SHP77 (cell line): Measurements from ENCODE around the gene EXOC6B.

Source experiments
- DNase-seq, 2 experiments: peaks; one replicate each; lab custom pipeline; 2025; lab: John Stamatoyannopoulos, UW

The EXOC6B gene

GRCh38 chr2:72166279-72166678, 659.6 kb downstream of the EXOC6B start:
- no peak for DNase-seq

GRCh38 chr2:72165792-72166191, 660.0 kb downstream of the EXOC6B start:
- no peak for DNase-seq

DNA sequence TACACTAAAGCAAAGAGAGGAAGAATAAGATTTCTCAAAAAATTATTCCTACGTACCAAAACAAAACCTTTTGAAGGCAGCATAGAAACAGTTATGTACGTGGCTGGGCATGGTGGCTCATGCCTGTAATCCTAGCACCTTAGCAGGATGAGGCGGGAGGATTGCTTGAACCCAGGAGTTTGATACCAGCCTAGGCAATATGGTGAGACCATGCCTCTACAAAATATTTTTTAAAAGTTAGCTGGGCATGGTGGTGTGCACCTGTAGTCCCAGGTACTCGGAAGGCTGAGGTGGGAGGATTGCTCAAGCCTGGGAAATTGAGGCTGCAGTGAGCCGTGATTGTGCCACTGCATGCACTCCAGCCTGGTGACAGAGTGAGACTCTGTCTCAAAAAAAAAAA, 663.3 kb downstream of the EXOC6B start:
- DNase-seq: no peak

GRCh38 chr2:72159211-72159993, 666.4 kb downstream of the EXOC6B start:
- DNase-seq: no peak

- no peak for DNase-seq
Observed at GRCh38 chr2:72157871-72158771, 667.7 kb downstream of the EXOC6B start.

DNA sequence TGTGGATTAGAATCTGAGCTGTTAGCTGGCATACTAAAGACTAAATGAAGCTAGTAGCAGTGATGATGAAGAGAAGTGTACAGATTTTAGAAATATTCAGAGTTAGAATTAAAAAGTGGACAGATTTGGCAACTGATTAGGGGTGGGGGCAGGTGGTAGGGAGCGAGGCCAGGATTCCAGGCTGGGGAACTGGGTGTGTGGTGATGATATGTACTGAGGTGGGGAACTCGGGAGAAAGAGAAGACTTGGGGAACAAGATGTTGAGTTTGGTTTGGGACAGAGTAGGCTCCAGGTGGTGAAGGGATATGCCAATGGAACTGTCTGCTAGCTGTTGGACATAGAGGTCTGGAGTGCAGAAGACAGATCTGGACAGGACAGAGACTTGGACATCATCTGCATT, 669.0 kb downstream of the EXOC6B start:
- DNase-seq: no peak

- DNase-seq: no peak
Observed at GRCh38 chr2:72155737-72156136, 670.1 kb downstream of the EXOC6B start.

DNA sequence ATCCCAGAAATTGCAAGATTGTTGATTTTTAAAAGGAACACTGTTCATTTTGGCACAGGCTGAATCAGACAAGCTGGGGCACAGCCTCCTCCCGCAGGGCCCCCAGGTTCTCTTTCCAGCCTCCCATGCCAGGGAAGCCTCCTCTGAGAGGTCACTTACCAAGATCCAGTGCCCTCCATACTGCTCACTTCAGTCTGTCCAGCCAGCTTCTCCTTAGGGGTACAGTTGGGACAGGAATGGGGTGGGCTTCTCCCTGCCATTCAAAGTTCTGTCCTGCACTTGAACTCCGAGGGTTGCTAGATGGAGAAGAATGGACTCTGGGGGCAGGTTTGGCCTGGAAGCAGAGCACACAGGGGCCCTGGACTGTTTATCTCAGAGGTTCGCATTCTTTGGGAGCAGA, 670.7 kb downstream of the EXOC6B start:
- no peak for DNase-seq

GRCh38 chr2:72154386-72154975, 671.4 kb downstream of the EXOC6B start:
- DNase-seq: no peak

DNA sequence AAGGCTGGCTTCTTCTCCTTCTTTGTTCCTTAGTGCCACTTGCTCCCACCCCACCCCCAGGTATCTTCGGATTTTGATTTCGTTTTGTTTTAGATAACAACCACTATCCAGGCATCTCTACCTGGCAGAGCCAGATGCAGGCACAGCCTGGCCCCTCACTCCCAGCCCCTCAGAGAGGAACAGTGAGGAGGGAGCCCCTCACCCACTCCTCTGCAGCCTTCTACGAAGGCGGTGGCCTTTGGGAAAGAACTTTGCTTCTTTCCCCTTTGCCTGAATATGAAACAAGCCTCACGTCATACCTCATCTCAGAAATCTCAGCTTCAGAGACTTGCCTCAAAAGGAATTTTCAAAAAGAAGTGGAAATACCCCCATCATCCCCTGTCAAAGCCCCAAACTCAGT, 671.9 kb downstream of the EXOC6B start:
- no peak for DNase-seq

GRCh38 chr2:72153026-72153791, 672.6 kb downstream of the EXOC6B start:
- DNase-seq: no peak

DNA sequence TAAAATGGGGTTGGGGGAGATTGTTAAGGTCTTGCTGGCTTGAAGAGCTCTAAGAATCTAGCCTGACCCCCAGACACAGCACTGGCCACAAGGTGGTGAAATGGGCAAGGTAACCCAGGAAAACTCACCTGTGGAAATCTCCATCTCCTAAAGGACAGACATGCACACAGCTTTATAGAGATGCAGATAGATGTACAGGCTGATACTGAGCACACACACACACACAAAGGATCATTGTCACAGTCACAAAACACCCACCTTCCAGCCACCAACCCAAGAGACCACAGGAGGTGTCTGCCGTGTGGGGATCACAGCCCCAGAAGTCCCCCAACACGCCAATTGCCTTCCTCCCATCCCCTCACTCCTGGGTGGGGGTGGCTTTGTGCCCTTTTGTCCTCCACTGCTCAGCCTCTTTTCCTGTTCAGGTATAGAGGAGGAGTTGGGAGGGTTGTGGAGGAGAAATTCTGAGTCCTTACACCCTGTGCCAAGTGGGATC, 674.9 kb downstream of the EXOC6B start:
- no peak for DNase-seq

- DNase-seq: peak; percentile 70 to 75
Observed at GRCh38 chr2:72150157-72150860, 675.5 kb downstream of the EXOC6B start.

DNA sequence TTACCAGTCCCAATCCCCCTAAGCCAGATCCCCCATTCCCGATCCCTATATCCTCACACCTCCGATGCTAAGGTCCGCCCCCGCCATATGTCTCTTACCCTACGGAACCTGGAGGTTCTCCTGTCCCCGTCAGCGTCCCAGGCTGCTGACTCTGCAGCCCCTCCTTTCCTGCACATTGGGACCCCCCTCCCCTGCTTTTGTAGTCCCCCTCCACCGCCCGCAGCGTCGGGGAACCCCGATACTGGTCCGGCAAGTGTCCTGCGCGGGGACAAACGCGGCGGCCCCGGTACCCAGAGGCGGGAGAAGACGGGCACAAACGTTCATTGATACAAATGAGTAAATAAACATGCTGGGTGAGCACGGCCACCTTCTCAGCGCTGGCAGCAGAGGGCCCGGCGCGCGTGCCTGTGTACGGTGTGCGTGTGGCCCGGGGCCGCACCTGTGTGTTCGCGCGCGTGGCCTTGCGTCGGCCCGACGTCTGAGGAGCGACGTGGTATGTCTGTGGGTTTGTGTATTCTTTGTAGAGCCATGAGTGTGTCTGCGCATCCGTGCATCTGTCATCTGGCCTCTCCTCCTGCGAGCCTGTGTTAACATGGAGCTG, 676.2 kb downstream of the EXOC6B start:
- no peak for DNase-seq

GRCh38 chr2:72148837-72149555, 676.8 kb downstream of the EXOC6B start:
- DNase-seq: no peak

DNA sequence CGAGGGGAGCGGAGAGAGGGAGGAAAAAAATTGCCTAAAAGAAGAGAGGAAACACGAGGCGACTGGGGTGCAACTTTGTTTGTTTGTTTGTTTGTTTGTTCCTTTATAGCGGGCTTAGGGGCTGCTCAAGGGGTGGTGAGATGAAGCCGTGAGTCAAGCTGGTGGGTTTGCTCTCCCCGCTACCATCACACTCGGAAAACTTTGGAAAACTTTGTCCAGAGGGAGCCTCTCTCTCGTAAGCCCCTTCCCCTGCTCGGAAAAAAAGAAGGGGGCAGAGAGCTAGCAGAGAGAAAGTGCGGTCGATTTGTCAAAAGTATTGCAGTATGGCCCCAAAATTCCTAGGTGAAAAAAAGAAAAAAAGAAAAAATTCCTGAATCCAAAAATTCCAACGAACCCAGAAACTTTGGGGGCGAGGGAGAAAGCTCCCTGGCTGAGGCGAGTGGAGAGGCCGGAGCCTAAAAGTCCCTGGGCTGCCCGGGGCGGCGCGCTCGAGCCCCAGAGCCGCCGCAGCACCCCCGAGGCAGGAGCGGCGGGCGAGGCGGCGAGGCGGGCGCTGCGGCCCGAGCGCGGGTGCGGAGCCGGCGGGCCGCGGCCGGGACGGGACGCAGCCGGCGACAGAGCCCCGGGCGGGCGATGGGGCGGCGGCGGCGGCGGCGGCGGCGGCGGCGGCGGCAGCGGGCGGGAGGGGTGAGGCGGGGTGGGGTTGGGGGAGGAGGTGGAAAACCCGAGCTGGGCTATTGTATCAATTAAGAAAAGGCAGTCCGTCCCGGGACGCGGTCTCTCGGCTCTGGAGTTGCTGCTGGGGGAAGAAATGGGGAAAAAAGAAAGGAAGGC, 677.6 kb downstream of the EXOC6B start:
- no peak for DNase-seq

DNA sequence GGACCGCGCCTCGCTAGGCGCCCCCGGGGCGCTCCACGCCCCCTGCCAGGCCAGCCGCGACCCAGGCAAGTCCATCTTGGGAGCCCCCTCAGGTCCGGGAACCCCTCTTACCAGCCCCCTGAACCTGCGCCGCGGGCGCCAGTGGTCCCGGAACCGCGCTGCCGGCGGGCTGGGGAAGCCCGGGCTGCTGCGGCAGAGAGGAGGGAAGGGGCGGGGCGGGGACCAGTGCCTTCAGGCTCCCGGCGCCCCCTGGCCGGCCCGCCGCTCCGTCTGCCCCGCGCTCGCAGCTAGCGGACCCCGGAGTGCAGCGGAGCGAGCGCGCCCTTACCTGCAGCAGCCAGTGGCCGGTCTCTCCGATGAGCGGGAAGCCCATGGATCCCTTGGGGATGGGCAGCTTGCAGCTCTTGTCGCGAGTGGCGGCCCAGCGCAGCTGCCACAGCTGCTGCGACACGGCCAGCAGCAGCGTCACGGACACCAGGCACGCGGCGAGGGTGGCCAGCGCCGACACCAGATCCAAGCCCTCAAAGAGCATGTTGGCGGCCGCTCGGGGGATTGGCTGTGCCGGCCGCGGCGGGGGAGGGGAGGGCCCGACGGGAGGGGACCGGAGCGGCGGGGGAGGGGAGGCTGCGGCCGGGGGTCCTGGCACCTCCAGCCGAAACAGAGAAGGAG, 678.4 kb downstream of the EXOC6B start, which contains the start of gene CYP26B1:
TSS of gene CYP26B1 (minus strand) at position 560 of the 669 bp plus-strand sequence. CDS start at position 532, 28 bp downstream.
- no peak for DNase-seq
